ENCODE data around the gene SNRK. TPM values are rescaled to one million over a fixed set of nuclear protein-coding genes. Genes with fewer than 3 reads are reported as not detected.

The SNRK gene
- total and polyA plus RNA-seq, 2 of the 13 experiments (the other 11 are each of a cell fraction or from before 2014, with no cell fraction given), result 11.4 to 16.1 TPM

GRCh38 chr3:43288850-43289249 is 2.5 kb downstream of the SNRK start (continued):
- TF ChIP-seq ZBTB10 (CRISPR knock-in tag; IDR thresholded peaks at IDR 0.05; ENCODE audit: borderline replicate concordance) (no peak), RORA (CRISPR knock-in tag; IDR thresholded peaks at IDR 0.05) (no peak), NFIC (IDR thresholded peaks at IDR 0.05; ENCODE audit: low read length) (no peak), MIER3 (CRISPR knock-in tag; IDR thresholded peaks at IDR 0.05; ENCODE audit: borderline replicate concordance) (no peak), GTF3A (CRISPR knock-in tag; conservative IDR thresholded peaks at IDR 0.05) (no peak), MIXL1 (CRISPR knock-in tag; IDR thresholded peaks at IDR 0.05) (0 out of 2 replicates have a peak, but pooled peaks have one; percentile 16), DDIT3 (CRISPR knock-in tag; IDR thresholded peaks at IDR 0.05) (no peak), ZNF224 (CRISPR knock-in tag; IDR thresholded peaks at IDR 0.05) (no peak), RFX3 (CRISPR knock-in tag; IDR thresholded peaks at IDR 0.05) (no peak), HOMEZ (CRISPR knock-in tag; IDR thresholded peaks at IDR 0.05; ENCODE audit: low read depth) (peak; percentile 48; the same call in 1 of the 2 replicates), ZNF282 (IDR thresholded peaks at IDR 0.05; ENCODE audit: partially characterized antibody) (no peak), THRA (CRISPR knock-in tag; IDR thresholded peaks at IDR 0.05; ENCODE audit: borderline replicate concordance) (no peak), ZNF335 (CRISPR knock-in tag; IDR thresholded peaks at IDR 0.05) (no peak), TRIM22 (IDR thresholded peaks at IDR 0.05) (no peak), ASH2L (IDR thresholded peaks at IDR 0.05; ENCODE audit: insufficient read length, low read depth, low read length) (peak; percentile 14), NR2F6 (IDR thresholded peaks at IDR 0.05) (0 out of 2 replicates have a peak, but pooled peaks have one; percentile 26), NR2F6 (CRISPR knock-in tag; IDR thresholded peaks at IDR 0.05) (peak; percentile 31; the same call in 1 of the 2 replicates), ZSCAN22 (CRISPR knock-in tag; IDR thresholded peaks at IDR 0.05) (no peak), ZNF564 (CRISPR knock-in tag; IDR thresholded peaks at IDR 0.05) (no peak), SNAPC2 (CRISPR knock-in tag; IDR thresholded peaks at IDR 0.05) (no peak), MAX (IDR thresholded peaks at IDR 0.05) (no peak), ZNF230 (CRISPR knock-in tag; IDR thresholded peaks at IDR 0.05) (no peak), ATF7-NPFF (CRISPR knock-in tag; IDR thresholded peaks at IDR 0.05; ENCODE audit: low read depth) (no peak), RNF2 (conservative IDR thresholded peaks at IDR 0.05; ENCODE audit: low read depth) (no peak), THYN1 (CRISPR knock-in tag; IDR thresholded peaks at IDR 0.05; ENCODE audit: borderline replicate concordance, low read depth) (no peak)

Data from HepG2 (cell line).